Measurements from ENCODE around the gene TUBA4B. TPM values are rescaled to one million over a fixed set of nuclear protein-coding genes. Genes with fewer than 3 reads are reported as not detected.

Gene TUBA4B
- total and polyA plus RNA-seq, 2 donors (not counting 3 experiments of a cell fraction or from before 2014, with no cell fraction given) = not detected

GRCh38 chr2:219296142-219296541 lies 43.1 kb downstream of the TUBA4B start:
- DNase-seq (ENCODE audit: low read depth, low spot score) = no peak
- intact Hi-C loops (cut with micrococcal nuclease) (loop anchor here (5.0 kb wide), 2 partner anchors 91 to 314 kb away; partner anchors contain the start of gene DNPEP), dilution Hi-C loops (cut with MboI; ENCODE audit: extremely low pct_ligation_motif_present, low sequenced_read_pairs) (no loop called here)
- POLR2A ChIA-PET = no interaction called here
- CTCF ChIA-PET = interaction anchor here (1.7 to 11.2 kb wide), 9 partner anchors 12 to 266 kb away, joined by 8 to 253 read pairs (median 14); partner anchors contain the start of genes CNPPD1, DNAJB2, NHEJ1 and SLC23A3
- Histone ChIP-seq H3K9me3 (replicated peaks; ENCODE audit: control insufficient read depth, insufficient read depth, low read length) (no peaks in the 10 kb centered on the region), H3K4me2 (ENCODE audit: insufficient read depth, low read length) (no peak overlapping the region), H3K9me1 (replicated peaks; ENCODE audit: control insufficient read depth, extremely low read depth, insufficient read depth, low read length) (no peaks in the 10 kb centered on the region), H3K4me3 (replicated peaks in 1 of 3; ENCODE audit: insufficient read depth in 1 of 3, low read depth in 1 of 3, low read length in 3 of 3) (no peak overlapping the region), H3K27ac (ENCODE audit: insufficient read depth, low read depth, low read length) (no peak overlapping the region), H3K27me3 (ENCODE audit: control insufficient read depth in 2 of 2, insufficient read depth in 2 of 2, low read length in 2 of 2) (peaks cover 1 to 9% of the 10 kb centered on the region in 2 experiments), H2AFZ (ENCODE audit: low read depth, low read length) (no peak overlapping the region), H4K20me1 (replicated peaks; ENCODE audit: control insufficient read depth, extremely low read depth, insufficient read depth, low read length) (no peaks in the 10 kb centered on the region), H3K9ac (replicated peaks; ENCODE audit: extremely low read depth, insufficient read depth, low read length) (no peak overlapping the region), H3K79me2 (ENCODE audit: control insufficient read depth, insufficient read depth, low read length) (no peaks in the 10 kb centered on the region), H3K36me3 (ENCODE audit: control insufficient read depth in 2 of 2, extremely low read depth in 1 of 2, insufficient read depth in 2 of 2, low read length in 2 of 2) (no peaks in the 10 kb centered on the region), H3K4me1 (ENCODE audit: control insufficient read depth, extremely low read depth, insufficient read depth, low read length) (peaks cover 4% of the 10 kb centered on the region)
- no TSS peak for BruUV-seq (replicated peaks)
- no peak for FAIRE-seq
- no peak for TF ChIP-seq POLR2AphosphoS5 (IDR thresholded peaks at IDR 0.05; ENCODE audit: insufficient read depth, low read depth, low read length)
- TF ChIP-seq MYC (IDR thresholded peaks at IDR 0.05; ENCODE audit: low read depth, low read length) = no peak
- TF ChIP-seq MAX (IDR thresholded peaks at IDR 0.05; ENCODE audit: insufficient read depth, insufficient read length) = no peak
- no peak for TF ChIP-seq POLR2A (IDR thresholded peaks at IDR 0.05; ENCODE audit: low read depth, low read length)

GRCh38 chr2:219296631-219297391 lies 43.8 kb downstream of the TUBA4B start:
- Histone ChIP-seq H3K79me2 (ENCODE audit: control insufficient read depth, insufficient read depth, low read length) (no peaks in the 10 kb centered on the region), H4K20me1 (replicated peaks; ENCODE audit: control insufficient read depth, extremely low read depth, insufficient read depth, low read length) (no peaks in the 10 kb centered on the region), H2AFZ (ENCODE audit: low read depth, low read length) (no peak overlapping the region), H3K4me3 (replicated peaks in 1 of 3; ENCODE audit: insufficient read depth in 1 of 3, low read depth in 1 of 3, low read length in 3 of 3) (no peak overlapping the region), H3K27me3 (ENCODE audit: control insufficient read depth in 2 of 2, insufficient read depth in 2 of 2, low read length in 2 of 2) (peaks cover 3 to 11% of the 10 kb centered on the region in 2 experiments), H3K4me2 (ENCODE audit: insufficient read depth, low read length) (no peak overlapping the region), H3K27ac (ENCODE audit: insufficient read depth, low read depth, low read length) (no peak overlapping the region), H3K9ac (replicated peaks; ENCODE audit: extremely low read depth, insufficient read depth, low read length) (no peak overlapping the region), H3K9me1 (replicated peaks; ENCODE audit: control insufficient read depth, extremely low read depth, insufficient read depth, low read length) (no peaks in the 10 kb centered on the region), H3K9me3 (replicated peaks; ENCODE audit: control insufficient read depth, insufficient read depth, low read length) (no peaks in the 10 kb centered on the region), H3K36me3 (ENCODE audit: control insufficient read depth in 2 of 2, extremely low read depth in 1 of 2, insufficient read depth in 2 of 2, low read length in 2 of 2) (no peaks in the 10 kb centered on the region), H3K4me1 (ENCODE audit: control insufficient read depth, extremely low read depth, insufficient read depth, low read length) (peaks cover 4% of the 10 kb centered on the region)
- TF ChIP-seq FOS (IDR thresholded peaks at IDR 0.05; ENCODE audit: borderline replicate concordance, insufficient read depth, low read length) = no peak
- TF ChIP-seq CTCF (IDR thresholded peaks at IDR 0.05; ENCODE audit: extremely low read depth in 1 of 2, insufficient read depth in 1 of 2, low read depth in 1 of 2, low read length in 2 of 2) = no peak
- TF ChIP-seq MYC (IDR thresholded peaks at IDR 0.05; ENCODE audit: low read depth, low read length) = no peak
- no peak for TF ChIP-seq MAX (IDR thresholded peaks at IDR 0.05; ENCODE audit: insufficient read depth, insufficient read length)
- TF ChIP-seq GATA2 (IDR thresholded peaks at IDR 0.05; ENCODE audit: insufficient read depth, insufficient read length, low read depth, low read length) = no peak
- no peak for TF ChIP-seq POLR2A (IDR thresholded peaks at IDR 0.05; ENCODE audit: low read depth, low read length)
- TF ChIP-seq EZH2 (IDR thresholded peaks at IDR 0.05; ENCODE audit: borderline replicate concordance, low read depth, low read length, severe bottlenecking) = no peak
- TF ChIP-seq JUN (IDR thresholded peaks at IDR 0.05; ENCODE audit: borderline replicate concordance, insufficient read depth, insufficient read length, low read depth) = no peak
- no peak for TF ChIP-seq POLR2AphosphoS5 (IDR thresholded peaks at IDR 0.05; ENCODE audit: insufficient read depth, low read depth, low read length)
- dilution Hi-C loops (cut with MboI; ENCODE audit: extremely low pct_ligation_motif_present, low sequenced_read_pairs) = no loop called here
- FAIRE-seq (no peak), DNase-seq (ENCODE audit: low read depth, low spot score) (no peak)
- intact Hi-C loops (cut with micrococcal nuclease) = loop anchor here (5.0 kb wide), 2 partner anchors 90 to 315 kb away; partner anchors contain the start of gene DNPEP
- ChIA-PET CTCF (interaction anchor here (0.9 to 11.2 kb wide), 8 partner anchors 15 to 239 kb away, joined by 3 to 253 read pairs (median 8); partner anchors contain the start of genes DNAJB2 and SLC23A3), POLR2A (no interaction called here)
- BruUV-seq (replicated peaks) = no TSS peak

Measured in endothelial cell of umbilical vein (primary cell).